Endothelial cell (in vitro differentiated cells): ENCODE results near the gene HLA-DQB1. TPM values are rescaled to one million over a fixed set of nuclear protein-coding genes. Genes with fewer than 3 reads are reported as not detected.

Experiments
- DNase-seq: peaks from one replicate; pipeline ENCODE4 v3.0.0; 2021; ENCODE audit warnings: low spot score
- H3K27ac Mint-ChIP-seq: one replicate; pipeline ENCODE4 v1.8.0; 2021; ENCODE audit warnings: mixed read lengths, inconsistent platforms; ENCODE audit not compliant: unreplicated experiment
- H3K27me3 Mint-ChIP-seq: one replicate; pipeline ENCODE4 v1.8.0; 2021; ENCODE audit warnings: mild to moderate bottlenecking, moderate library complexity, mixed read lengths, inconsistent platforms; ENCODE audit not compliant: unreplicated experiment
- H3K36me3 Mint-ChIP-seq: one replicate; pipeline ENCODE4 v1.8.0; 2021; ENCODE audit warnings: mild to moderate bottlenecking, low read depth, mixed read lengths, inconsistent platforms; ENCODE audit not compliant: unreplicated experiment
- H3K4me1 Mint-ChIP-seq: one replicate; pipeline ENCODE4 v1.8.0; 2021; ENCODE audit warnings: mild to moderate bottlenecking, mixed read lengths, inconsistent platforms; ENCODE audit not compliant: unreplicated experiment
- H3K4me3 Mint-ChIP-seq: one replicate; pipeline ENCODE4 v1.8.0; 2021; ENCODE audit warnings: mild to moderate bottlenecking, mixed read lengths, inconsistent platforms; ENCODE audit not compliant: unreplicated experiment
- H3K9me3 Mint-ChIP-seq: one replicate; pipeline ENCODE4 v1.8.0; 2021; ENCODE audit warnings: mixed read lengths, inconsistent platforms; ENCODE audit not compliant: unreplicated experiment
- total RNA-seq: library from RNA; stranded (reverse); fragmentation: NEBNext Ultra II Directional; extraction: Animal tissue kit (Norgen Biotek cat#: 25700); gene quantifications from one replicate; pipeline ENCODE4 v1.2.1, GENCODE V29; 2021; ENCODE audit not compliant: unreplicated experiment
- TF ChIP-seq, protein P1 (sequence below): fragments of 200-600 bp; sonication (generic); IDR thresholded peaks from one replicate; pipeline ENCODE4 v1.5.0; 2021; ENCODE audit warnings: antibody characterized with exemption; ENCODE audit not compliant: unreplicated experiment

HLA-DQB1 gene
- total RNA-seq, 1 donor from 2014 or later = 22.0 TPM

DNA sequence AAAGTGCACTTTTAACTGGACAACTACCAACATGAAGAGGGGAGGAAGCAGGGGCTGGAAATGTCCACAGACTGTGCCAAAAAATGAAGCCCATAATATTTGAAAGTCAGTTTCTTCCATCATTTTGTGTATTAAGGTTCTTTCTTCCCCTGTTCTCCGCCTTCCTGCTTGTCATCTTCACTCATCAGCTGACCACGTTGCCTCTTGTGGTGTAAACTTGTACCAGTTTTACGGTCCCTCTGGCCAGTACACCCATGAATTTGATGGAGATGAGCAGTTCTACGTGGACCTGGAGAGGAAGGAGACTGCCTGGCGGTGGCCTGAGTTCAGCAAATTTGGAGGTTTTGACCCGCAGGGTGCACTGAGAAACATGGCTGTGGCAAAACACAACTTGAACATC, 25.3 kb downstream of the HLA-DQB1 start:
- no peaks in the 10 kb centered on the region for H3K27me3 Mint-ChIP-seq
- H3K4me1 Mint-ChIP-seq = no peaks in the 10 kb centered on the region
- H3K36me3 Mint-ChIP-seq = no peaks in the 10 kb centered on the region
- no peaks in the 10 kb centered on the region for H3K9me3 Mint-ChIP-seq
- H3K4me3 Mint-ChIP-seq = no peak overlapping the region
- H3K27ac Mint-ChIP-seq = no peak overlapping the region
- no peak for DNase-seq
- TF ChIP-seq, protein P1, sequence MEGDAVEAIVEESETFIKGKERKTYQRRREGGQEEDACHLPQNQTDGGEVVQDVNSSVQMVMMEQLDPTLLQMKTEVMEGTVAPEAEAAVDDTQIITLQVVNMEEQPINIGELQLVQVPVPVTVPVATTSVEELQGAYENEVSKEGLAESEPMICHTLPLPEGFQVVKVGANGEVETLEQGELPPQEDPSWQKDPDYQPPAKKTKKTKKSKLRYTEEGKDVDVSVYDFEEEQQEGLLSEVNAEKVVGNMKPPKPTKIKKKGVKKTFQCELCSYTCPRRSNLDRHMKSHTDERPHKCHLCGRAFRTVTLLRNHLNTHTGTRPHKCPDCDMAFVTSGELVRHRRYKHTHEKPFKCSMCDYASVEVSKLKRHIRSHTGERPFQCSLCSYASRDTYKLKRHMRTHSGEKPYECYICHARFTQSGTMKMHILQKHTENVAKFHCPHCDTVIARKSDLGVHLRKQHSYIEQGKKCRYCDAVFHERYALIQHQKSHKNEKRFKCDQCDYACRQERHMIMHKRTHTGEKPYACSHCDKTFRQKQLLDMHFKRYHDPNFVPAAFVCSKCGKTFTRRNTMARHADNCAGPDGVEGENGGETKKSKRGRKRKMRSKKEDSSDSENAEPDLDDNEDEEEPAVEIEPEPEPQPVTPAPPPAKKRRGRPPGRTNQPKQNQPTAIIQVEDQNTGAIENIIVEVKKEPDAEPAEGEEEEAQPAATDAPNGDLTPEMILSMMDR = no peak

DNA sequence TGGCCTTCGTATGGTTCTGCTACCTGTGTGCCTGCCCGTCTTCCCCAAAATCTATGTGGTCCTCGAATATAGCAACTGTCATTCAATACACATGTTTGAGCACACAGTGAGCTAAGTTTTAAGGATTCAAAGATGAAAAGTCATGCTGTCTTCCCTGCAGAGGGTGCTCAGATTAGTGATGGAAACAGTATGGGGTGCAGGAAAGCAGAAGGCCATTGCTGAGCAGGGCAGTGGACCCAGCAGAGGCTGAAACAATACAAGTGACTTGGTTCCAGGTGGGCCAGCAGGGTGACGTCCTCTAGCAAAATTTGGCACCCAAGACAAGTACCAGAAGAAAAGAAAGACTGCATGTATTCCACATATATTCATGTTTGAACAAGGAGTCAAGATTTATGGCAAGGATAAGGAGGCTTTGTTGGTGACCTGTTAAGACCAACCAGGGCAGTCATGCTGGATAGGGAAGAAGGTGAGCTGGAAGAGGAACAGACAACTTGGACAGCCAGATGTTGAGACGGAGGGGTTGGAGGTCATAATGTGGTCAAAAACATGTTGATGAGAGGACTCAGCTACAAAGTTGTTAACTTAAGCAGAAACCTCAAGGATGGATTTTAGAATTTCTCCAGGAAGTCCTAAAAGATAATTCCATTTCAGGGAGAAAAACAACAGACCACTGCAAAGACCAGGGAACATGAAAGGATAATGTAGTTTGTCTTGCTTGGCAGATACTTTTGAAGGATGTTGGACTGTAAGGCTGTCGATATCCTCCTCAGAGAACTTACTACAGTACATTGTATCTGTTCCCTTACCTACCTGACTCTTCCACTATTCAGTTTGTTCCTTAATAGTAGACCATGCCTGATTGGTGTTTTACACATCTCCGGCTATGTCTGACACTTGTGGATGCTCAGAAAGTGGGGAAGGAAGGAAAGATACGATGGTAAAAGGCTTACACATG, 26.7 kb downstream of the HLA-DQB1 start:
- no peaks in the 10 kb centered on the region for H3K27me3 Mint-ChIP-seq
- TF ChIP-seq, protein P1 = no peak

DNA sequence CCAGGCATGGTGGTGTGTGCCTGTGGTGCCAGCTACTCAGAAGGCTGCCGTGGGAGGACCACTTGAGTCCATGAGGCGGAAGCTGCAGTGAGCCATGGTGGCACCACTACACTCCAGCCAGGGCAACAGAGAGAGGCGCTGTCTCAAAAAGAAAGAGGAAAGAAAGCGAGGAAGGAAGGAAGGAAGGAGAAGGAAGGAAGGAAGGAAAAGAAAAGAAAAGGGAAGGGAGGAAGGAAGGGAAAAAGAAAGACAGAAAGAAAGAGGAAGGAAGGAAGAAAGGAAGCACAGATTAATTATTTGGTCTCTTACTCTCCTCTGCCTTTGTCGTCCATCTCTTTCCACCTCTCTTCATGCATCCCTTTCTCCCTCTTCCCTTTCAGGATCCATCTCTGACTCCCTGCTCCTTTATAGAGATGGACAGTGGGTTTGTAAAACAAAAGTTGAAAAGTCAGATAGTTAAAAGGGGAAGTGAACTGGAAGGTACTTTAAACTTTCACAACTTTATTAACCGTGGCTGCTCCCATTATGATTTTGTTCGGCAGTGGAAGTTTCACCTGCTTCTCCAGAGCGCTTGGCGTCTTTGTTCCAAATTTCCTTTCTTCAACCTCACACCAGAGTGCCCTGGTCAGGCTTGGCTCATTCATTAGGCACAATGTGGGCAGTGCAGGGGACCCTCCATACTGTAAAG, 27.8 kb downstream of the HLA-DQB1 start:
- Mint-ChIP-seq H3K27ac (no peak overlapping the region), H3K36me3 (no peaks in the 10 kb centered on the region), H3K9me3 (no peaks in the 10 kb centered on the region), H3K27me3 (no peaks in the 10 kb centered on the region), H3K4me3 (no peak overlapping the region), H3K4me1 (no peaks in the 10 kb centered on the region)
- no peak for DNase-seq
- TF ChIP-seq, protein P1 = no peak

More for the DNA sequence above, 26.7 kb downstream of the HLA-DQB1 start:
- Mint-ChIP-seq H3K9me3 (no peaks in the 10 kb centered on the region), H3K4me1 (no peaks in the 10 kb centered on the region), H3K36me3 (no peaks in the 10 kb centered on the region), H3K27ac (no peak overlapping the region), H3K4me3 (no peak overlapping the region)
- no peak for DNase-seq

DNA sequence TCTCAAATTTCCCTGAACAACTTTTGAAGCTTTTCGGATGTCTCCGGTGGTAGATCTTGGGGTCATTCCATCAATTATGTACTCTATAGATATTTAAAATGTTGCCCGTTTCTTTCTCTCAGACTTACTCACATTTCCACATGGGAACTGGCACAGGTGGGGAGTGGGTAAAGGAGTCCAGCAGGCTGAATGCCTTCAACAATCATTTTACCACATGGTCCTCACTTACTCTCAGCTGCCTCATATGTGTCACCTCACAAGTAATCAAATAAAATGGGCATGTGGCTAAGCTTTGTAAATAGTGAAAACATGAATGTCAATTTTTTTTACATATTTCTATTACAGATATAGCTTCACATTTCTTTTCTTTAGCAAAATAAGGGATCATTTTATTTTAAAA, 28.6 kb downstream of the HLA-DQB1 start:
- Mint-ChIP-seq H3K36me3 (no peaks in the 10 kb centered on the region), H3K4me1 (no peaks in the 10 kb centered on the region), H3K27ac (no peak overlapping the region), H3K27me3 (no peaks in the 10 kb centered on the region), H3K9me3 (no peaks in the 10 kb centered on the region), H3K4me3 (no peak overlapping the region)
- TF ChIP-seq, protein P1 = no peak
- DNase-seq = no peak
